Fibroblast of skin of abdomen (primary cell): ENCODE data around the gene C20orf204. TPM values are rescaled to one million over a fixed set of nuclear protein-coding genes. Genes with fewer than 3 reads are reported as not detected.
"Not testable (repeated sequence)": the region's sequence is repeated elsewhere in the genome, so short reads cannot be mapped to it uniquely, and the experiment has no call there.

Experiments used
- DNase-seq: peaks from one replicate; pipeline ENCODE4 v3.0.0-alpha.2; 2013
- polyA plus RNA-seq, 2 experiments: library from polyadenylated mRNA; unstranded; fragments of 120-200 nt; gene quantifications; one replicate each; pipeline ENCODE4 v1.2.1, GENCODE V29; 2013; ENCODE audit not compliant: insufficient read length in 2 of 2

The C20orf204 gene, protein sequence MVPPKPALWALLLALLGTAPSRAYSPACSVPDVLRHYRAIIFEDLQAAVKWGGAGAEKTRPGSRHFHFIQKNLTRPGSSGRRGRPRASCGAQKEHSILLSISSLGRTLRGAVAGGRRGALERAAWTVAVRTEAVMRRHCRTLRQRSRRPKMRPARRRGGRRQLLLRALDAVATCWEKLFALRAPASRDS
- 0.13 TPM for polyA plus RNA-seq (2013, experiment 1 of 2; ENCODE audit: insufficient read length)
- 0.16 TPM for polyA plus RNA-seq (2013, experiment 2 of 2; ENCODE audit: insufficient read length)

DNA sequence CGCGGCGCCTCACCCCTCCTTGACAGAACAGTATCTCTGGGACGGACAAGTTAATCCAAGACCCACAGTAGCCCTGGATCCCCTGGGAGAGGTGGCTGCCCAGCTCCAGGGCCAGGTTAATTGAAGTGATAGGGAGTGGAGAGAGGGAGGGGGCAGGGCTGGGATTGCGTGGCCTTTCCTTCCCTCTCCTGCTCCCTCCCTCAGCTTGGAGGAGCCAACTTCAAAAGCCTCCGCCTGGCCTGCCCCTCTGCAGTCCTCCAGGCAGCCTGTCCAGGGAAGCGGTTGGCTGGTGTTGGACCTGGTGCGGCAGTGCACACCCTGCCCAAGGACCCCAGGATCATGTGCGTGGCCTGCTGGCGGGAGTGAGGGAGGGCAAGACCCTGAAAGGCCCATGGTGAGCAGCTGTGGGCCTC is at the start of gene C20orf204:
C20orf204 (plus strand) TSS at position 250 of the 413 bp plus-strand sequence; CDS start at position 392, 142 bp downstream.
- no peak for DNase-seq

DNA sequence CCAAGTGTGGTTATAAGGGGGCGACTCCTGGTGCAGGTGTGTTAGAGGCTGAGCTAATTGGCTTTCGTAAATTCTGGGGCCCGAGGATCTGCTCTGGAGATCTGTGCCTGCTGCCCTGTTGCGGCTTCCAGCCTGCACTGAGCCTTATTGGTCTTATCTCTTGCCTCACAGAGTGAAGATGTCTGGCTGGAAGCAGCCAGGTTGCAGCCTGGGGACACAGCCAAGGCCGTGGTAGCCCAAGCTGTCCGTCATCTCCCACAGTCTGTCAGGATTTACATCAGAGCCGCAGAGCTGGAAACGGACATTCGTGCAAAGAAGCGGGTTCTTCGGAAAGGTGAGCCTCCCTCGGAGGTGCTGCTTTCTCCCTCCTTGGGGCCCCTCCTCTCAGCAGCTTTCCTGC is 35.1 kb upstream of the C20orf204 start:
- DNase-seq: no peak

DNA sequence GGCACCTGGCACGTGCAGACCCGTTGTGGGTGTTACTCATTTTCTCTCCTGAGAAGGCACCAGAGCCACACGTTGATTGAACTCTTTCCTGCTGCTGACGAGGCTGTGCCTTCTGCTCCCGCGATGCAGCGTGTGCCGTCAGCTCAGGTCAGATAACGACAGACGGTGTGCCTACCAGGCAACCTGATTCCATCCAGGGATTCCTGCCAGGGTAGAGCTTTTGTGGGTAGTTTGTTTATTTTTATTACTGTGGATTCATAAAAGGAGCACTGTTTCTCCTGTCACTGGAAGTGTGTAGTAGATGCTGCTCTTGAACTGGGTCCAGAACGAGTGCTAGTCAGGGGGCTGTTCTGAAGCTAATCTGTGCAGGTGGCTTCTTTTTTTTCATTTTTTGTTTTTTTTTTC is 34.4 kb upstream of the C20orf204 start:
- no peak for DNase-seq

DNA sequence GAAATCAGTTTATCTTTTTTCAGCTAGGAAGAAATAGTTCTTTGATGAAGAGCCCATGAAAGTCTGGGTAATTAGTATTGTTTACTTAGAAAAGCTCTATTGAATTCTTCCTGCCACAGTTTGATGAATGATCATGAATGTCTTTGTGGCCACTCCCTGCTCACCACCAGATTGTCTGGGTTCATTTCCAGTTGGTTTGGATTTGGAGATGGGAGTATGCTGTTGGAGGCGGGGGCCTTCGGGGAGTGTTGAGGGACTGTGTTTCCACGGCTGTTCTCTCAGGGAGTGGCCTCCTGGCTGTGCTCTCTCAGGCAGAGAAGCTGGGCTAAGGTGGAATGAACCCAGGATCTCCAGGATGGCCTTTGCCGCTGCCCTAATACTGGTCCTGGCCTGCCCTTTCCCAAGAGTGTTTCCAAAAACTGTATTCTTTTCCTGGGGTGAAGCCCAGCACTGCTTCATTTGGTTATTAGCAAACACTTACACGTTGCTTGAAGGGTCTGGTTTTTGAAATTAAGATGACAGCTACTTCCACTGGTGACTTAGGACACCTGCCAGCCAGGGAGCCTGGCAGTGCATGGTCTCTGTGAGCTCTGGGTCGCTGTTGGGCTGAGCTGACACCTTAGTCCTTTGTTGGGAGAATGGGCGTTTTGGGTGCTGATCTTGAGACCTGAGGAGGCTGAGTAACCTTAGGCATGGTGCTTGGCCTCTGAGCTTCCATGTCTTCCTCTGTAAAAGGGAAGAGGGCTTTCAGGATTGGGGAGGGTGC is 31.8 kb upstream of the C20orf204 start:
- no peak for DNase-seq

DNA sequence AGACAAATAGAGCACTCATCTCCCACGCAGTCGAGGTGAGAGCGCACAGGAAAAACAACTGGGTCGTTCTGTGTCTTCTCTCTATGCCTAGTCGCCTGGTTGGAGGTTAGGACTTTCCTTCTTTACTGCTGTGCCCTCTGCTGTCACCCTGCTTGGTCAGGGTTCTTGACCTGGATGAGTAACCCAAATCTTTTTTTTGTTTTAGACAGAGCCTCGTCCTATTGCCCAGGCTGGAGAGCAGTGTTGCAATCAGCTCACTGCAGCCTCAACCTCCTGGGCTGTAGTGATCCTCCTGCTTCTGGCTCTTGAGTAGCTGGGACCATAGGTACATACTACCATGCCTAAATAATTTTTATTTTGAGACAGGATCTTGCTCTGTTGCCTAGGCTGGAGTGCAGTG is 30.6 kb upstream of the C20orf204 start:
- no peak for DNase-seq

DNA sequence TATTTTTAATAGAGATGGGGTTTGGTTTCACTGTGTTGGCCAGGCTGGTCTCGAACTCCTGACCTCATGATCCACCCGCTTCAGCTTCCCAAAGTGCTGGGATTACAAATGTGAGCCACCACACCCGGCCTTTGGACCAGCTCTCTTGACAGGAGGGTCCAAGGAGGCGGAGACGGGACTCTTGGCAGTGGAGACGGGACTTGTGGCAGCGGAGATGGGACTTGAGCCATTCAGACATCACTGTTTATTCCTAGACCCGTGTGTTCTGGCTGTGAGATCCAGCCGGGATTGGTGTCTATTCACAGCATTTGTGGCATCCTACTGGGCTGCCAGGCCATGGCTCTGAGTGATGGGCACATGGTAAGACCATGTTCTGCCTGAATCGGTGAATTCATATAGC is 29.5 kb upstream of the C20orf204 start:
- DNase-seq: no peak

DNA sequence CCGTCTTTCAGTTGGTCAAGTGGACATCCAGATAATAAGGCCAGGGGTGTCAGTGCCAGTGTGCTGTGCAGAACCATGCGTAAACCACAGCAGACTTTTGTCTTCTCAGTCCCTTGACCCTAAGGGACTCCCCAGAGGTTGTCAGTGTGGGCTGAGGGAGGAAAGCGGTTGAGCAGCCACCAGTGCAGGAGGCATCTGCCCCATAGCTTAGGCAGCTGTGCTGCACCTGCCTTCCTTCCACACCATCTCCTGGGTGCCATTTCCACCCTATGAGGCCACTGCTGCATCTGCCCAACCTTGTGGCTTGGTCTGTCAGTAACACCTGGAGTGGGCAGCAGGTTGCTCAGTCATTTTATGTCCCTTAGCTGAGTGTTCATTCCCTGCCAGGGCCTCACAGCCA is 29.1 kb upstream of the C20orf204 start:
- no peak for DNase-seq

DNA sequence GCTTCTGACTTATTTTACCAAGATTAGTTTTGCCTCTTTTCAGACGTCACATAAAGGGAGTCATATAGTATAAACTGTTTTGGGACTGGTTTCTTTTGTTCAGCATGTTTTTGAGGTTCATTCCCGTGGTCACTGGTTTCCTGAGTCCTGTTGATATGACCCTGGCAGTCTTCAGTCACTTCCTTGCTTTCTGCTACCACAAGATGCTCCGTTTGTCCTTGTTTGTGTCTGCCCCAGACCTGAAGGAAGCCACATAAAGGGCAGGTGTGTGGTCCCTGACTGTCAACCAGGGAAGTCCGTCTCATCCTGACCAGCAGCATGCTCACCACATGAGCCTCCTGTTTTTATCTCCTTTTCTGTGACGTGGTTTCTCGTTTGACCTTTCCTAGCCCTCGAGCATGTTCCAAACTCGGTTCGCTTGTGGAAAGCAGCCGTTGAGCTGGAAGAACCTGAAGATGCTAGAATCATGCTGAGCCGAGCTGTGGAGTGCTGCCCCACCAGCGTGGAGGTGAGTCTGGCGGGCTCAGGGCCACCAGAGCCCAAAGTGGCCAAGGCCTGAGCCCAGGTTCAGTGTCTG is 26.1 kb upstream of the C20orf204 start:
- DNase-seq: no peak

DNA sequence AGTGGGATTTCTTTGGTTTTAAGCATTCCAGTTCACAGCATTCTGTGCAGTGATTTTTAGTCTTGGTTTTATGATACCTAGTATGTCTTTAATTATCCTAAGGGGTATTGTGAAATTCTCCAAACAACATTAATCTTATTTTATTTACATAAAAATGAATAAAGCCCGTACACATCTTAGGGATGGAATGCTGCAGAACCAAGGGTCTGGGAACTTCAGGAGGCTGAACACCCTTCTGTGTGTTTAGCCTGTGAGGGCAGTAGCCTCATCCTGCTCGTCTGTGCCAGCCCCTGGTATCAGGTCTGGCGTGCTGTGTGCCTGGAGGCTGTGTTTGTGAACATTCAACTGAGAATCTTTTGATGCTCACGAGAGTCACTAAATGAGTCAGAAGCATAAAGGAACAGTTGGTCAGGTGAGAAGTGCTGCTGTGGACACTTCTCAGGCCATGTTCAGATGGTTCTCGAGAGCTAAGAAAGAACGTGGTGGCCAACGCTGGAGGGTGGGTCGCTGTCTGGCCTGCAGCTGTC is 25.2 kb upstream of the C20orf204 start:
- DNase-seq: peak; percentile 25

DNA sequence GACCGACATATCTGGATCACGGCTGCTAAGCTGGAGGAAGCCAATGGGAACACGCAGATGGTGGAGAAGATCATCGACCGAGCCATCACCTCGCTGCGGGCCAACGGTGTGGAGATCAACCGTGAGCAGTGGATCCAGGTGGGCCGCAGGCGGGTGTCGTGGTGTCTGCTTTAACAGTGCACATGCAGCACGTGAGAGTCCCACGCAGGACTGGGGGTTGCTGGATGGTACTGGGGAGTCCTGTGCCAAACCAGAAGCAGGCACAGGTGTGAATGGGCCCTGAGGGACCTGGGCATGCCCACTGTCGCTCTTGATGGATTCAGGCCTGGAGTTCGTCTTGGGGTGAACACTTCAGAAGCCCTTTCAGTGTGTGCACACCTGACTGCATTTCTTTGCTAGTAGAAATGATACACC is 24.6 kb upstream of the C20orf204 start:
- no peak for DNase-seq

DNA sequence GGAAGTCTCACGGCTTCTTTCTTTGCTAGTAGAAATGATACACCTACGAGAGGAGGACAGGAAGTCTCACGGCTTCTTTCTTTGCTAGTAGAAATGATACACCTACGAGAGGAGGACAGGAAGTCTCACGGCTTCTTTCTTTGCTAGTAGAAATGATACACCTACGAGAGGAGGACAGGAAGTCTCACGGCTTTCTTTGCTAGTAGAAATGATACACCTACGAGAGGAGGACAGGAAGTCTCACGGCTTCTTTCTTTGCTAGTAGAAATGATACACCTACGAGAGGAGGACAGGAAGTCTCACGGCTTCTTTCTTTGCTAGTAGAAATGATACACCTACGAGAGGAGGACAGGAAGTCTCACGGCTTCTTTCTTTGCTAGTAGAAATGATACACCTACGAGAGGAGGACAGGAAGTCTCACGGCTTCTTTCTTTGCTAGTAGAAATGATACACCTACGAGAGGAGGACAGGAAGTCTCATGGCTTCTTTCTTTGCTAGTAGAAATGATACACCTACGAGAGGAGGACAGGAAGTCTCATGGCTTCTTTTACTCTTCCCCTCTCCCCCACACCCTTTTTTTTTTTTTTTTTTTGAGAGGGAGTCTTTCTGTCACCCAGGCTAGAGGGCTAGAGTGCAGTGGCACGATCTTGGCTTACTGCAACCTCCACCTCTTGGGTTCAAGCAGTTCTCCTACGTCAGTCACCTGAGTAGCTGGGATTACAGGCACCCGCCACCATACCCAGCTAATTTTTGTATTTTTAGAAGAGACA is 23.4 kb upstream of the C20orf204 start:
- DNase-seq: not testable (repeated sequence)

DNA sequence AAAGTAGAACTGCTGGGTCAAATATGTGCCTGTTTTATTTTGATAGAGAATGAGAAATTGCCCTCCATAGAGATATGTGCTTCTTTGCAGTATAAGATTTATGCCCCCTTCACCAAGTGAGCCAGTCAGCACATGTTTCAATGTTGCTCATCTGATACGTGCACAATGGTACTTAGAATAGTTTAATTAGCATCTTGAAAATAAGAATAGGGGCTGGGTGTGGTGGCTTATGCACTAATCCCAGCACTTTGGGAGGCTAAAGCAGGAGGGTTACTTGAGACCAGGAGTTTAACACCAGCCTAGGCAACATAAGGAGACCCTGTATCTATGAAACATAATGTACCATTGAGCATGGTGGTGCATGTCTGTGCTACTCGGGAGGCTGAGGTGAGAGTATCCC is 20.3 kb upstream of the C20orf204 start:
- DNase-seq: no peak

DNA sequence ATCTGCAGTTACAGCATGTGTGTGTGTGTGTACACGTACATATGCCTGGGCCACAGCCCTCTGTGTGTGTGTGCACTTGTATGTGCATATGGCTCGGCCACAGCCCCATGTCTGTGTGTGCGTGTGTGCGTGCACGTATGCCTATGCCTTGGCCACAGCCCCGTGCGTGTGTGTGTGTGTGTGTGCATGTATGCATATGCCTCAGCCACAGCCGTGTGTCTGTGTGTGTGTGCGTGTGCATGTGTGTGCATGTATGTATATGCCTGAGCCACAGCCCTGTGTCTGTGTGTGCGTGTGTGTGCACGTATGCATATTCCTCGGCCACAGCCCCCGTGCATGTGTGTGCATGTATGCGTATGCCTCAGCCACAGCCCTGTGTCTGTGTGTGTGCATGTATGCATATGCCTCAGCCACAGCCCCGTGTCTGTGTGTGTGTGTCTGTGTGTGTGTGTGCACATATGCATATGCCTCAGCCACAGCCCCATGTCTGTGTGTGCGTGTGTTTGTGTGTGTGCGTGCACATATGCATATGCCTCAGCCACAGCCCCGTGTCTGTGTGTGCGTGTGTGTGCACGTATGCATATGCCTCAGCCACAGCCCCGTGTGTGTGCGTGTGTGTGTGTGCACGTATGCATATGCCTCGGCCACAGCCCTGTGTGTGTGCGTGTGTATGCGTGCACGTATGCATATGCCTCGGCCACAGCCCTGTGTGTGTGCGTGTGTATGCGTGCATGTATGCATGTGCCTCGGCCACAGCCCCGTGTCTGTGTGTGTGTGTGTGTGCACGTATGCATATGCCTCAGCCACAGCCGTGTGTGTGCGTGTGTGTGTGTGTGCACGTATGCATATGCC is 14.6 kb upstream of the C20orf204 start:
- DNase-seq: no peak

DNA sequence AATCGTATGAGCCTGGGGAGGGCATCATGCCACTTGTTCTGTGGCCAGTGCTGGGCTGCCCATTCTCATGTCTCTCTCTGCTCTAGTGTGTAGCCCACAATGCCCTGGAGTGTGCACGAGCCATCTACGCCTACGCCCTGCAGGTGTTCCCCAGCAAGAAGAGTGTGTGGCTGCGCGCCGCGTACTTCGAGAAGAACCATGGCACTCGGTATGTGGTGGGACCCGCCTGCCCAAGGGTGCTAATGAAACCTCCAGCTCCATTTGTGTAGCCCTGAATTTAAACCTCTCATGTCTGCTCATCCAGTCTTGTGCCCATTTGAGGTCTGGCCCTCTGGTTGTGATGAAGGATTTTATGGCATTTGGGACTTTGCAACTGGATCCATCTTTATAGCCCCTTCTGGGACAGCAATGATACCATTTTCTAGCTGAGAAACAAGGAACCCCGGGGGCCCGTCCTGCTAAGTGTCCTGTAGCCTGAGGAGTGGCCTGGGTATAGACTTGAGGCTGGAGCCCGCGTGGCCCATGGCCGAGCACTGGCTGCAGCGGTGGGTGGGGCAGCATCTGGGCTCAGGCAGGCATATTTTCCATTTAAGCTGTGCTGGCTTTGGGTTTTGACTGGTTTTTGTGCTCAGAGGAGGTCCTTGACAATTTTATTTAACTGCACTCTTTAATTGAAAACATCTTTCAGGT is 13.2 kb upstream of the C20orf204 start:
- no peak for DNase-seq

DNA sequence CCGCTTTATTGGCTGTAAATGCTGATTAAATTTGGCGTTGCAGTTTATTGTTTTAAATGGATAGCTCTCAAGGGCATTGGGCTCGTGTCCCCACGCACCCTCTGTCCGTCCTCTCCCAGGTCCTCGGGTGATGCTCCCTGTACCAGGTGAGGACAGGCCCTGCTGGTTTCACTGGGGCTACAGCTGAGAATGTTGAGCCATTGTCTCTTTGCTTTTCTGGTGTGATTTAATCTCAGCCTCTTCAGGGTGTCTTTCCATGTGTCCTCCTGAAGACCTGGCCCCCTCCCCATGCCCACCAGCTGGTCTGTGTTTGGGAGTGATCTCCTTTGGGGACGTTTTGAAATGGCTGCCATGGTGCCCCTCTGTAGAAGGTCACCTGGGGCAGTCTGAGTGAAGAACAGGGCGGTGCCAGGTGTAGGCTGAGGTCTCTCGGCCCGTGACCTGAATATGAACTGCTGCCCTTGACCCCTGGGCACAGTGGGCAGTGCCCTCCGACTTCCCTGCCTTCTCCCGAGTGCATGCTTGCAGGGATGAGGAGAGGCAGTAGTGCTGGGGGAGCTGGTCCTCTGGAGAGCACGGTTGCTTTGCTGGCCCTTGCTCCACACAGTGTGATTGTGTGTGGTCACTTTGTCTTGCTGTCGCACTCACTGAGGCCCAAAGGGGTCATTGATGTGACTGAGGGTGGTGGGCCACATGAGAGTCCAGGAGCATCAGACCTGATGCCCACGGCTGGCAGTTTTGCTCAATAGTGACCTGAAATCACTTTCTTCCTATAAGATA is 12.4 kb upstream of the C20orf204 start:
- DNase-seq: no peak

DNA sequence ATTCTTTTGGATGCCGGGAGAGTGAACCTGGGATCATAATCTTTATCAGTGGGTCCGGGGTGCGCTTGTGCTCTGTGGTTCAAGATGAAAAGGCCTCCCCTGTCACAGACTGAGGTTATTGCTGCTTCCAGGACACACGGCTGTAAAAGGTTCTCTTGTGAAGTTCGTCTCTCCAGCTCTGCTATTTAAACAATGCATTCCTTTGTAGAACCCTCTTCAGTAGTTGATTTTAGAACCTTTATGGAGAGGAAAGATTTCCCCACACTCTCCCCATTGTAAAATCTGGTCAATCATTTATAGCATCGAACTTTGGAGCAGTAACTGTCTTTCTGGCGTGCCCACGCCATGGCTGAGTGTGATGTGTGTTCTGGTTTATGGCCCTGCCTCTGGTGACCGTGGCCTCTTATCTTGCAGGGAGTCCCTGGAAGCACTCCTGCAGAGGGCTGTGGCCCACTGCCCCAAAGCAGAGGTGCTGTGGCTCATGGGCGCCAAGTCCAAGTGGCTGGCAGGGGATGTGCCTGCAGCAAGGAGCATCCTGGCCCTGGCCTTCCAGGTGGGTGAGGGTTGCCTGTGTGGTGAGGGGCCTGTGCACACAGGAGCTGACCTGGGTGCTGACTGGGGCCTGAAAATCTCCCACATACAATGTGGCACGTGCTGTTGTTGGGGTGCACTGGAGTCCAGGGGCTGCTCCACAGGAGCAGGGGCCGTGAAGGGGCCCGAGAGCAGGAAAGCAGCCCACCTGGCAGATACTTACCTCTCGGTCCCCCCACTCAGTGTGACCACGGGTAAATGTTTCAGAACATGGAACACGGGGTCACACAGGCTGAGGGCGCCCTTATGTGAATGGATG is 11.6 kb upstream of the C20orf204 start:
- no peak for DNase-seq

DNA sequence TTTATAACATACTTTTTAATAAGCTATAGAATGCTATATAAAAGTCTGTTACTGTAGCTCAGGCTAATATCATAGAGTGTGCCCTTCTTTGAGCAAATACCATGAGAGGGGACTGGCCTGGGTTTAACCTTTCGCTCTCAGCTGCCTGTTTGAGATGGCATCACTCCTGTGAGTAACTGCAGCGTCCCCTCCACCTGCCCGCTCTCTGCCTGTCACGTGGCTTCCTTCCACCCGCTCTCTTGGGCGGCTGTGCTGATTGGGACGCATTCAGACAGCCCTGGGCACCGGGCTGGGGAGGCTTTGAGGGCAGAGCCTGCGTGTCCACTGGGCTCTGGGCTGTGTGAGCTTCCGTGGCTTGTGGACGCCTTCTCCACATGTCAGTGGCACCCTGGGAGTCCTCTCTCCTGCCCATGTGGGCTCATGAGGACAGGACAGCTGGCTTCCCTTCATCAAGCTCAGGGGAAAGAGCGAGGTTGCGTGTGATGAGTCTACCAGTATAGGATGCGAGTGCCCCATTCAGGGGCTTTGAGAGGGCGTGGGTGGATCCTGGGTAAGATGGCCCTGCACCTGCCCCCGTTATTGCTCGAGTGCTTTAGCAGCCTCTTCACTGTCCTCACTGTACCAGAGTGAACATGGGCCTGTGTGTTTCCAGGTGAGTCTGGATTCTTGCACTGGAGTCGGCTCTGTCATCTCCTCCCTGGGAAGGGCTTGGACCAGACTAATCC is 10.7 kb upstream of the C20orf204 start:
- no peak for DNase-seq

DNA sequence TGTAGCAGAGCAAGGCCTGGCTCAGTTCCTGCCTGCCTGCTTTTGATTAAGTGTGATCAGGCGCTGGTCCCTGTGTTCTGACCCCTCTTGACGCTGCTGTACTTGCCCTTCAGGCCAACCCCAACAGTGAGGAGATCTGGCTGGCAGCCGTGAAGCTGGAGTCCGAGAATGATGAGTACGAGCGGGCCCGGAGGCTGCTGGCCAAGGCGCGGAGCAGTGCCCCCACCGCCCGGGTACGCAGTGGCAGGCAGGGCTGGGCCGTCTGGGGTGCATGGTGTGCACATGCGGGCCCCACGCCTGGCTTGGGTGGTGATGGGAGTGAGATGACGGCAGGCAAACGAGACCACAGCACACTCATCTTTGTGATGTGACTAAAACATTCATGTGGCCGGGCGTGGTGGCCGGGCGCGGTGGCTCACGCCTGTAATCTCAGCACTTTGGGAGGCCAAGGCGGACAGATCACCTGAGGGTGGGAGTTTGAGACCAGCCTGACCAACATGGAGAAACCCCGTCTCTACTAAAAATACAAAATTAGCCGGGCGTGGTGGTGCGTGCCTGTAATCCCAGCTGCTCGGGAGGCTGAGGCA is 10.1 kb upstream of the C20orf204 start:
- DNase-seq: no peak
